Endothelial cell of umbilical vein (primary cell): ENCODE data around the gene DCLK2. TPM values are rescaled to one million over a fixed set of nuclear protein-coding genes. Genes with fewer than 3 reads are reported as not detected.

Source experiments
- BruUV-seq: library from RNA; stranded (reverse); fragments of 400-500 nt; replicated peaks from 2 replicates; lab custom pipeline; 2021; lab: Mats Ljungman, UMichigan
- CTCF ChIA-PET: fragments of 300-600, 350-600 bp; sonication (Branson Sonifier 250); formaldehyde crosslinking; loops from one replicate; lab custom pipeline; 2021; ENCODE audit warnings: antibody characterized with exemption, inconsistent platforms; lab: Charles Lee
- POLR2A ChIA-PET: fragments of 300-600, 350-600 bp; sonication (Branson Sonifier 250); formaldehyde crosslinking; loops from one replicate; lab custom pipeline; 2021; ENCODE audit warnings: antibody characterized with exemption, inconsistent platforms; lab: Charles Lee
- DNase-seq: peaks from one replicate; pipeline ENCODE4 v3.0.0-alpha.2; 2011; ENCODE audit warnings: low read depth, low spot score
- FAIRE-seq: peaks from 2 replicates; lab custom pipeline; 2011; peaks lifted over from hg19 to GRCh38; lab: Jason Lieb, UNC
- H2AFZ ChIP-seq: 2 replicates; pipeline ENCODE4 v1.6.0; 2012; ENCODE audit warnings: low read depth, low read length, control low read depth, inconsistent platforms
- H3K27ac ChIP-seq: 2 replicates; pipeline ENCODE4 v1.5.1; 2011; ENCODE audit warnings: low read depth, mild to moderate bottlenecking, control low read depth, low read length, moderate library complexity; ENCODE audit not compliant: insufficient read depth
- H3K27me3 ChIP-seq, 2 experiments: 2 replicates each; pipeline versions ENCODE4 v1.6.0 to v1.6.1; 2011; ENCODE audit warnings: low read length in 2 of 2, mixed read lengths in 1 of 2; ENCODE audit not compliant: control insufficient read depth in 2 of 2, insufficient read depth in 2 of 2
- H3K36me3 ChIP-seq, 2 experiments: 2 replicates in 1 of 2; 3 replicates in 1 of 2; pipeline ENCODE4 v1.5.1; 2011; ENCODE audit warnings: low read length in 2 of 2, mild to moderate bottlenecking in 1 of 2, moderate library complexity in 1 of 2; ENCODE audit not compliant: control insufficient read depth in 2 of 2, insufficient read depth in 2 of 2; ENCODE audit errors: extremely low read depth in 1 of 2
- H3K4me1 ChIP-seq: 3 replicates; pipeline ENCODE4 v1.5.1; 2011; ENCODE audit warnings: mild to moderate bottlenecking, low read length; ENCODE audit not compliant: control insufficient read depth, insufficient read depth; ENCODE audit errors: extremely low read depth
- H3K4me2 ChIP-seq: 2 replicates; pipeline ENCODE4 v1.6.1; 2011; ENCODE audit warnings: low read length, control low read depth, mixed read lengths; ENCODE audit not compliant: insufficient read depth
- H3K4me3 ChIP-seq, 3 experiments: fragments of 200-600 bp in 1 of 3; sonication (generic), shearing (Covaris generic) in 1 of 3; replicated peaks in 1 of 3; 2 replicates each; pipeline ENCODE4 v1.5.1; 2011 to 2016; ENCODE audit warnings: control low read depth in 3 of 3, low read length in 3 of 3, mild to moderate bottlenecking in 2 of 3, inconsistent platforms in 1 of 3, low read depth in 1 of 3, moderate library complexity in 1 of 3; ENCODE audit not compliant: insufficient read depth in 1 of 3
- H3K79me2 ChIP-seq: 2 replicates; pipeline ENCODE4 v1.6.0; 2012; ENCODE audit warnings: low read length, inconsistent platforms; ENCODE audit not compliant: control insufficient read depth, insufficient read depth
- H3K9ac ChIP-seq: replicated peaks from 2 replicates; pipeline ENCODE3; 2011; ENCODE audit warnings: low read length, control low read depth; ENCODE audit not compliant: insufficient read depth; ENCODE audit errors: extremely low read depth
- H3K9me1 ChIP-seq: replicated peaks from 3 replicates; pipeline ENCODE4 v1.6.0; 2011; ENCODE audit warnings: mild to moderate bottlenecking, low read length; ENCODE audit not compliant: control insufficient read depth, insufficient read depth; ENCODE audit errors: extremely low read depth
- H3K9me3 ChIP-seq: replicated peaks from 2 replicates; pipeline ENCODE4 v1.5.1; 2012; ENCODE audit warnings: low read length, inconsistent platforms; ENCODE audit not compliant: control insufficient read depth, insufficient read depth
- H4K20me1 ChIP-seq: replicated peaks from 2 replicates; pipeline ENCODE3; 2011; ENCODE audit warnings: mild to moderate bottlenecking, low read length; ENCODE audit not compliant: control insufficient read depth, insufficient read depth; ENCODE audit errors: extremely low read depth
- CTCF ChIP-seq, 2 donors: IDR thresholded peaks; 1 replicate in 1 of 2; 2 replicates in 1 of 2; pipeline ENCODE4 v1.5.1; 2011; ENCODE audit warnings: low read length in 2 of 2, mild to moderate bottlenecking in 2 of 2, moderate library complexity in 2 of 2, control low read depth in 1 of 2, inconsistent platforms in 1 of 2, low read depth in 1 of 2; ENCODE audit not compliant: insufficient read depth in 1 of 2; ENCODE audit errors: extremely low read depth in 1 of 2
- EZH2 ChIP-seq: IDR thresholded peaks from 2 replicates; pipeline ENCODE4 v1.6.1; 2012; ENCODE audit warnings: borderline replicate concordance, low read depth, mild to moderate bottlenecking, moderate library complexity, low read length, inconsistent platforms; ENCODE audit not compliant: severe bottlenecking
- FOS ChIP-seq: IDR thresholded peaks from 2 replicates; pipeline ENCODE4 v1.6.1; 2011; ENCODE audit warnings: mild to moderate bottlenecking, low read length, moderate library complexity, borderline replicate concordance; ENCODE audit not compliant: insufficient read depth
- GATA2 ChIP-seq: IDR thresholded peaks from 2 replicates; pipeline ENCODE4 v1.7.0; 2011; ENCODE audit warnings: low read depth, mild to moderate bottlenecking, moderate library complexity, mixed read lengths, low read length; ENCODE audit not compliant: insufficient read length, insufficient read depth
- JUN ChIP-seq: IDR thresholded peaks from 2 replicates; pipeline ENCODE4 v1.6.1; 2011; ENCODE audit warnings: borderline replicate concordance, low read depth; ENCODE audit not compliant: insufficient read length, insufficient read depth
- MAX ChIP-seq: IDR thresholded peaks from 2 replicates; pipeline ENCODE4 v1.6.1; 2011; ENCODE audit not compliant: insufficient read depth, insufficient read length
- MYC ChIP-seq: IDR thresholded peaks from one replicate; pipeline ENCODE4 v1.6.1; 2011; ENCODE audit warnings: mild to moderate bottlenecking, low read depth, low read length
- POLR2A ChIP-seq: IDR thresholded peaks from 2 replicates; pipeline ENCODE4 v1.6.1; 2012; ENCODE audit warnings: low read depth, mild to moderate bottlenecking, control low read depth, low read length
- POLR2AphosphoS5 ChIP-seq: IDR thresholded peaks from 2 replicates; pipeline ENCODE4 v1.6.1; 2012; ENCODE audit warnings: low read depth, mild to moderate bottlenecking, control low read depth, low read length, moderate library complexity; ENCODE audit not compliant: insufficient read depth
- dilution Hi-C: fragments of 300-500 bp; cut with MboI; formaldehyde crosslinking; loops from one replicate; pipeline ENCODE4 v1.15.0; 2019; ENCODE audit warnings: low sequenced_read_pairs; ENCODE audit not compliant: extremely low pct_ligation_motif_present
- intact Hi-C: fragments of 100-400 bp; cut with micrococcal nuclease; formaldehyde crosslinking; loops from one replicate; pipeline ENCODE4 v1.10.0; 2022
- polyA plus RNA-seq, 4 experiments: library from polyadenylated mRNA; depleted of rRNA in 3 of 4; stranded (reverse) in 3 of 4; unstranded in 1 of 4; fragments of >200 nt; gene quantifications; 2 replicates each; pipeline versions ENCODE4 v1.2.1 to v1.2.3, GENCODE V29; 2011 to 2012; ENCODE audit warnings: missing spikeins in 1 of 4
- total RNA-seq: library from RNA; stranded (reverse); gene quantifications from 2 replicates; pipeline ENCODE4 v1.2.3, GENCODE V29; 2021

DCLK2 gene
- total and polyA plus RNA-seq, 2 donors (not counting 3 experiments of a cell fraction or from before 2014, with no cell fraction given), result 1.7 to 4.7 TPM

GRCh38 chr4:150108691-150109090, 30.4 kb downstream of the DCLK2 start:
- Histone ChIP-seq H3K36me3 (no peaks in the 10 kb centered on the region), H4K20me1 (no peaks in the 10 kb centered on the region), H2AFZ (no peak overlapping the region), H3K4me1 (no peaks in the 10 kb centered on the region), H3K9ac (no peak overlapping the region), H3K27me3 (no peaks in the 10 kb centered on the region), H3K9me1 (no peaks in the 10 kb centered on the region), H3K4me3 (no peak overlapping the region), H3K9me3 (no peaks in the 10 kb centered on the region), H3K79me2 (no peaks in the 10 kb centered on the region), H3K4me2 (no peak overlapping the region), H3K27ac (no peak overlapping the region)
- POLR2A ChIA-PET, result interaction anchor here (0.7 kb wide), 1 partner anchor 10 kb away, joined by 5 read pairs; no protein-coding TSS in a partner anchor
- intact Hi-C loops (no loop called here), dilution Hi-C loops (no loop called here)
- no TSS peak for BruUV-seq
- TF ChIP-seq CTCF (IDR thresholded peaks at IDR 0.05; ENCODE audit: extremely low read depth in 1 of 2, insufficient read depth in 1 of 2, low read depth in 1 of 2, low read length in 2 of 2) (no peak), FOS (no peak), JUN (no peak), POLR2AphosphoS5 (no peak), MAX (no peak), POLR2A (no peak), GATA2 (no peak), EZH2 (no peak), MYC (no peak)
- CTCF ChIA-PET, result interaction anchor here (1.4 to 4.9 kb wide), 3 partner anchors 27 to 101 kb away, joined by 3 to 39 read pairs (median 4); no protein-coding TSS in a partner anchor
- FAIRE-seq, result no peak
- no peak for DNase-seq
